ENCODE measurements around the gene METTL16. TPM values are rescaled to one million over a fixed set of nuclear protein-coding genes. Genes with fewer than 3 reads are reported as not detected.
A peak's percentile ranks its signal among the peaks of the same experiment; 100 is the strongest.

Gene METTL16
- total and polyA plus RNA-seq, 2 experiments from 2014 or later: 14.7 to 19.3 TPM

- H3K9me3 ChIP-seq (ENCODE audit: low read depth): no peaks in the 10 kb centered on the region
- WGBS (ENCODE audit: low lambda C conversion rate, missing lambda C conversion rate): 81% methylated on average over 12 of the region's 12 CpGs
- no peak for TF ChIP-seq EZH2phosphoT487 (IDR thresholded peaks at IDR 0.05; ENCODE audit: low read depth, severe bottlenecking, unreplicated experiment)
- no peak for TF ChIP-seq CTCF (IDR thresholded peaks at IDR 0.05; ENCODE audit: poor library complexity)
- no peak for TF ChIP-seq EZH2 (IDR thresholded peaks at IDR 0.05; ENCODE audit: borderline replicate concordance)
- no peak overlapping the region for H3K4me3 ChIP-seq
- peak overlapping the region; percentile 99 for H3K27ac ChIP-seq
- H3K4me1 ChIP-seq (ENCODE audit: insufficient read depth): peaks cover 48% of the 10 kb centered on the region
- no peaks in the 10 kb centered on the region for H3K27me3 ChIP-seq
- H3K4me2 ChIP-seq: peak overlapping the region; percentile 95
- H4K20me1 ChIP-seq (ENCODE audit: insufficient read depth, poor library complexity, severe bottlenecking): peaks cover 14% of the 10 kb centered on the region
- no peaks in the 10 kb centered on the region for H3K9me2 ChIP-seq (replicated peaks; ENCODE audit: insufficient read depth)
- H3K79me2 ChIP-seq: peaks cover 50% of the 10 kb centered on the region
- no peaks in the 10 kb centered on the region for H3K36me3 ChIP-seq (replicated peaks; ENCODE audit: insufficient read depth, low read depth)
- H2AFZ ChIP-seq: no peak overlapping the region
- no peak for DNase-seq (ENCODE audit: low spot score)
Observed at GRCh38 chr17:2397247-2398171, 114.2 kb downstream of the METTL16 start.

- Histone ChIP-seq H3K4me2 (peak overlapping the region; percentile 95), H3K27me3 (no peaks in the 10 kb centered on the region), H3K27ac (peak overlapping the region; percentile 99), H3K4me1 (ENCODE audit: insufficient read depth) (peaks cover 51% of the 10 kb centered on the region), H3K9me2 (replicated peaks; ENCODE audit: insufficient read depth) (no peaks in the 10 kb centered on the region), H3K79me2 (peaks cover 54% of the 10 kb centered on the region), H3K9me3 (ENCODE audit: low read depth) (no peaks in the 10 kb centered on the region), H2AFZ (no peak overlapping the region), H4K20me1 (ENCODE audit: insufficient read depth, poor library complexity, severe bottlenecking) (peaks cover 18% of the 10 kb centered on the region), H3K36me3 (replicated peaks; ENCODE audit: insufficient read depth, low read depth) (no peaks in the 10 kb centered on the region), H3K4me3 (peak overlapping the region; percentile 1)
- TF ChIP-seq CTCF (IDR thresholded peaks at IDR 0.05; ENCODE audit: poor library complexity): no peak
- TF ChIP-seq EZH2 (IDR thresholded peaks at IDR 0.05; ENCODE audit: borderline replicate concordance): no peak
- no peak for TF ChIP-seq EZH2phosphoT487 (IDR thresholded peaks at IDR 0.05; ENCODE audit: low read depth, severe bottlenecking, unreplicated experiment)
- DNase-seq (ENCODE audit: low spot score): peak; percentile 97
- 6% methylated on average over 34 of the region's 34 CpGs for WGBS (ENCODE audit: low lambda C conversion rate, missing lambda C conversion rate)
Observed at GRCh38 chr17:2396568-2397246, 115.0 kb downstream of the METTL16 start.

GRCh38 chr17:2396192-2396567 is 115.5 kb downstream of the METTL16 start:
- DNase-seq (ENCODE audit: low spot score): no peak
- no peaks in the 10 kb centered on the region for H3K9me3 ChIP-seq (ENCODE audit: low read depth)
- peak overlapping the region; percentile 99 for H3K27ac ChIP-seq
- 53% methylated on average over 7 of the region's 7 CpGs for WGBS (ENCODE audit: low lambda C conversion rate, missing lambda C conversion rate)
- no peaks in the 10 kb centered on the region for H3K36me3 ChIP-seq (replicated peaks; ENCODE audit: insufficient read depth, low read depth)
- H3K4me3 ChIP-seq: peak overlapping the region; percentile 1
- H3K79me2 ChIP-seq: peaks cover 59% of the 10 kb centered on the region
- peak overlapping the region; percentile 95 for H3K4me2 ChIP-seq
- H3K4me1 ChIP-seq (ENCODE audit: insufficient read depth): peaks cover 56% of the 10 kb centered on the region
- no peaks in the 10 kb centered on the region for H3K9me2 ChIP-seq (replicated peaks; ENCODE audit: insufficient read depth)
- peaks cover 24% of the 10 kb centered on the region for H4K20me1 ChIP-seq (ENCODE audit: insufficient read depth, poor library complexity, severe bottlenecking)
- no peaks in the 10 kb centered on the region for H3K27me3 ChIP-seq
- no peak overlapping the region for H2AFZ ChIP-seq
- TF ChIP-seq EZH2 (IDR thresholded peaks at IDR 0.05; ENCODE audit: borderline replicate concordance) (no peak), CTCF (IDR thresholded peaks at IDR 0.05; ENCODE audit: poor library complexity) (no peak), EZH2phosphoT487 (IDR thresholded peaks at IDR 0.05; ENCODE audit: low read depth, severe bottlenecking, unreplicated experiment) (no peak)
